T-cell (primary cell): ENCODE data around the gene CSNK1E. TPM values are rescaled to one million over a fixed set of nuclear protein-coding genes. Genes with fewer than 3 reads are reported as not detected.
"Not testable (repeated sequence)": the region's sequence is repeated elsewhere in the genome, so short reads cannot be mapped to it uniquely, and the experiment has no call there.

ENCODE experiments used
- ATAC-seq, 4 experiments: fragments of 200-7000 bp in 3 of 4; fragments of 150-1000 bp in 1 of 4; cut with Tn5 transposase; replicated peaks in 1 of 4; 1 replicate in 3 of 4; 2 replicates in 1 of 4; pipeline ENCODE4 v1.10.0; 2021; ENCODE audit warnings: moderate library complexity in 3 of 4, mild to moderate bottlenecking in 2 of 4, moderate number of reproducible peaks in 1 of 4
- CTCF ChIA-PET, 2 donors: fragments of 300-600 bp; sonication (Branson Sonifier 250); formaldehyde crosslinking; loops; one replicate each; lab custom pipeline; 2022; ENCODE audit warnings: antibody characterized with exemption in 2 of 2; lab: Charles Lee
- POLR2A ChIA-PET, 2 donors: fragments of 300-600 bp; sonication (Branson Sonifier 250); formaldehyde crosslinking; loops; one replicate each; lab custom pipeline; 2022; ENCODE audit warnings: antibody characterized with exemption in 2 of 2; lab: Charles Lee
- DNase-seq, 35 experiments: peaks; one replicate each; pipeline versions ENCODE4 v3.0.0 to v3.0.0-alpha.2; 2013 to 2023
- H3K27ac ChIP-seq: one replicate; pipeline ENCODE4 v1.5.1; 2013; ENCODE audit warnings: low read length
- H3K27me3 ChIP-seq, 2 experiments: replicated peaks in 1 of 2; 1 replicate in 1 of 2; 2 replicates in 1 of 2; pipeline versions ENCODE4 v1.6.1 to v1.7.0; 2013; ENCODE audit warnings: low read length in 1 of 2, mixed read lengths in 1 of 2; ENCODE audit not compliant: control insufficient read depth in 2 of 2, insufficient read depth in 2 of 2; ENCODE audit errors: extremely low read depth in 1 of 2
- H3K36me3 ChIP-seq, 2 donors: 1 replicate in 1 of 2; 2 replicates in 1 of 2; pipeline versions ENCODE4 v1.6.1 to v1.7.0; 2013; ENCODE audit warnings: low read length in 1 of 2; ENCODE audit not compliant: control insufficient read depth in 2 of 2, insufficient read depth in 1 of 2; ENCODE audit errors: extremely low read depth in 1 of 2
- H3K4me1 ChIP-seq, 2 experiments: 1 replicate in 1 of 2; 2 replicates in 1 of 2; pipeline versions ENCODE4 v1.6.1 to v1.7.0; 2013; ENCODE audit warnings: low read length in 2 of 2, mixed read lengths in 1 of 2; ENCODE audit not compliant: insufficient read depth in 2 of 2, control insufficient read depth in 1 of 2; ENCODE audit errors: extremely low read depth in 1 of 2
- H3K4me3 ChIP-seq, 2 donors: 1 replicate in 1 of 2; 2 replicates in 1 of 2; pipeline versions ENCODE4 v1.5.1 to v1.7.0; 2013; ENCODE audit warnings: mild to moderate bottlenecking in 2 of 2, low read length in 1 of 2, moderate library complexity in 1 of 2; ENCODE audit not compliant: control insufficient read depth in 1 of 2; ENCODE audit errors: extremely low read depth in 1 of 2
- H3K9me3 ChIP-seq: 2 replicates; pipeline ENCODE4 v1.7.0; 2013
- H3K27ac Mint-ChIP-seq, 2 donors: one replicate each; pipeline ENCODE4 v1.8.0; 2020 to 2021; ENCODE audit warnings: mild to moderate bottlenecking in 2 of 2, mixed read lengths in 2 of 2
- H3K27me3 Mint-ChIP-seq, 2 donors: one replicate each; pipeline ENCODE4 v1.8.0; 2021 to 2022; ENCODE audit warnings: mixed read lengths in 2 of 2
- H3K36me3 Mint-ChIP-seq: one replicate; pipeline ENCODE4 v1.8.0; 2021; ENCODE audit warnings: mixed read lengths
- H3K4me1 Mint-ChIP-seq, 3 donors: one replicate each; pipeline ENCODE4 v1.8.0; 2020 to 2022; ENCODE audit warnings: mixed read lengths in 3 of 3, mild to moderate bottlenecking in 1 of 3
- H3K4me3 Mint-ChIP-seq, 3 donors: one replicate each; pipeline ENCODE4 v1.8.0; 2020 to 2022; ENCODE audit warnings: mild to moderate bottlenecking in 3 of 3, mixed read lengths in 3 of 3, moderate library complexity in 3 of 3
- H3K9me3 Mint-ChIP-seq, 3 donors: one replicate each; pipeline ENCODE4 v1.8.0; 2020 to 2022; ENCODE audit warnings: mixed read lengths in 3 of 3
- WGBS: methylation state at CpG from one replicate; pipeline ENCODE4 v1.1.5; 2013; ENCODE audit warnings: missing lambda C conversion rate; ENCODE audit not compliant: insufficient coverage; 5-methylcytosine and 5-hydroxymethylcytosine counted together
- total RNA-seq, 35 experiments: library from RNA in 6 of 35; stranded (reverse) in 6 of 35; fragments of 120-200 nt in 1 of 35; gene quantifications; one replicate each; pipeline versions ENCODE4 v1.2.1 to v1.2.4 and lab custom pipeline; 2013 to 2026

CSNK1E gene
- total RNA-seq, 5 donors from 2014 or later (not counting 1 experiment from before 2014, with no cell fraction given) = 105 to 142 (median 115) TPM

GRCh38 chr22:38347944-38348750, 30.9 kb upstream of the CSNK1E start:
- Histone ChIP-seq H3K27ac (no peak overlapping the region), H3K36me3 (no peaks in the 10 kb centered on the region), H3K9me3 (no peaks in the 10 kb centered on the region), H3K4me1 (peaks cover 0 to 3% of the 10 kb centered on the region in 2 experiments), H3K27me3 (peaks cover 0 to 35% of the 10 kb centered on the region in 2 experiments), H3K4me3 (no peak overlapping the region)
- POLR2A ChIA-PET = no interaction called here
- 72% methylated on average over 12 of the region's 14 CpGs for WGBS
- Mint-ChIP-seq H3K9me3 (no peaks in the 10 kb centered on the region), H3K4me1 (no peaks in the 10 kb centered on the region), H3K27ac (no peak overlapping the region), H3K4me3 (no peak overlapping the region), H3K36me3 (no peaks in the 10 kb centered on the region), H3K27me3 (peaks cover 0 to 15% of the 10 kb centered on the region in 2 donors)
- peak in 1 of 35 experiments; percentile 22 for DNase-seq
- ATAC-seq = no peak
- CTCF ChIA-PET = interaction anchor here in 1 of 2 donors (0.5 to 0.6 kb wide), 2 partner anchors 16 to 231 kb away, joined by 4 to 5 read pairs; no protein-coding TSS in a partner anchor

- Histone ChIP-seq H3K4me3 (no peak overlapping the region), H3K36me3 (no peaks in the 10 kb centered on the region), H3K4me1 (no peaks in the 10 kb centered on the region), H3K9me3 (no peaks in the 10 kb centered on the region), H3K27me3 (peaks cover 0 to 35% of the 10 kb centered on the region in 2 experiments), H3K27ac (no peak overlapping the region)
- Mint-ChIP-seq H3K27me3 (peaks cover 0 to 15% of the 10 kb centered on the region in 2 donors), H3K4me3 (no peak overlapping the region), H3K9me3 (no peaks in the 10 kb centered on the region), H3K27ac (no peak overlapping the region), H3K4me1 (no peaks in the 10 kb centered on the region), H3K36me3 (no peaks in the 10 kb centered on the region)
- DNase-seq (peak in 1 of 35 experiments; percentile 17), ATAC-seq (no peak)
- ChIA-PET POLR2A (no interaction called here), CTCF (interaction anchor here in 1 of 2 donors (0.5 kb wide), 1 partner anchor 230 kb away, joined by 4 read pairs; no protein-coding TSS in a partner anchor)
- 56% methylated on average over 12 of the region's 15 CpGs for WGBS
Observed at GRCh38 chr22:38347181-38347943, 30.1 kb upstream of the CSNK1E start.

- H3K4me3 Mint-ChIP-seq = no peak overlapping the region
- H3K27me3 ChIP-seq = peaks cover 0 to 35% of the 10 kb centered on the region in 2 experiments
- H3K27ac Mint-ChIP-seq = no peak overlapping the region
- DNase-seq = peak in 1 of 35 experiments; percentile 13
- ChIA-PET POLR2A (no interaction called here), CTCF (no interaction called here)
- no peak for ATAC-seq
- WGBS = 84% methylated on average over 11 of the region's 14 CpGs
- no peaks in the 10 kb centered on the region for H3K4me1 Mint-ChIP-seq
- no peaks in the 10 kb centered on the region for H3K4me1 ChIP-seq
- H3K36me3 Mint-ChIP-seq = no peaks in the 10 kb centered on the region
- H3K27ac ChIP-seq = no peak overlapping the region
- H3K9me3 ChIP-seq = no peaks in the 10 kb centered on the region
- no peaks in the 10 kb centered on the region for H3K36me3 ChIP-seq
- no peaks in the 10 kb centered on the region for H3K9me3 Mint-ChIP-seq
- no peak overlapping the region for H3K4me3 ChIP-seq
- peaks cover 0 to 15% of the 10 kb centered on the region in 2 donors for H3K27me3 Mint-ChIP-seq
Observed at GRCh38 chr22:38346506-38346905, 29.3 kb upstream of the CSNK1E start.

- H3K27ac Mint-ChIP-seq = no peak overlapping the region
- no peak overlapping the region for H3K4me3 Mint-ChIP-seq
- Histone ChIP-seq H3K36me3 (no peaks in the 10 kb centered on the region), H3K27me3 (peaks cover 0 to 35% of the 10 kb centered on the region in 2 experiments), H3K9me3 (no peaks in the 10 kb centered on the region), H3K4me3 (no peak overlapping the region), H3K27ac (no peak overlapping the region), H3K4me1 (no peaks in the 10 kb centered on the region)
- no peaks in the 10 kb centered on the region for H3K9me3 Mint-ChIP-seq
- POLR2A ChIA-PET = no interaction called here
- no peaks in the 10 kb centered on the region for H3K36me3 Mint-ChIP-seq
- H3K4me1 Mint-ChIP-seq = no peaks in the 10 kb centered on the region
- DNase-seq (peak in 1 of 35 experiments; percentile 18), ATAC-seq (no peak)
- WGBS = 83% methylated on average over 2 of the region's 6 CpGs
- CTCF ChIA-PET = no interaction called here
- H3K27me3 Mint-ChIP-seq = peaks cover 0 to 15% of the 10 kb centered on the region in 2 donors
Observed at GRCh38 chr22:38345782-38346181, 28.5 kb upstream of the CSNK1E start.

- H3K4me1 Mint-ChIP-seq, POLR2A ChIA-PET, DNase-seq, H3K9me3 ChIP-seq, H3K27ac ChIP-seq, H3K36me3 ChIP-seq, H3K9me3 Mint-ChIP-seq, H3K36me3 Mint-ChIP-seq, H3K4me3 Mint-ChIP-seq, H3K27ac Mint-ChIP-seq, CTCF ChIA-PET, H3K4me1 ChIP-seq, H3K4me3 ChIP-seq, ATAC-seq: not testable (repeated sequence)
- H3K27me3 Mint-ChIP-seq = peaks cover 6 to 15% of the 10 kb centered on the region in 2 donors
- peaks cover 2 to 28% of the 10 kb centered on the region in 2 experiments for H3K27me3 ChIP-seq
- 93% methylated on average over 3 of the region's 6 CpGs for WGBS
Observed at GRCh38 chr22:38339893-38340292, 22.7 kb upstream of the CSNK1E start.

DNA sequence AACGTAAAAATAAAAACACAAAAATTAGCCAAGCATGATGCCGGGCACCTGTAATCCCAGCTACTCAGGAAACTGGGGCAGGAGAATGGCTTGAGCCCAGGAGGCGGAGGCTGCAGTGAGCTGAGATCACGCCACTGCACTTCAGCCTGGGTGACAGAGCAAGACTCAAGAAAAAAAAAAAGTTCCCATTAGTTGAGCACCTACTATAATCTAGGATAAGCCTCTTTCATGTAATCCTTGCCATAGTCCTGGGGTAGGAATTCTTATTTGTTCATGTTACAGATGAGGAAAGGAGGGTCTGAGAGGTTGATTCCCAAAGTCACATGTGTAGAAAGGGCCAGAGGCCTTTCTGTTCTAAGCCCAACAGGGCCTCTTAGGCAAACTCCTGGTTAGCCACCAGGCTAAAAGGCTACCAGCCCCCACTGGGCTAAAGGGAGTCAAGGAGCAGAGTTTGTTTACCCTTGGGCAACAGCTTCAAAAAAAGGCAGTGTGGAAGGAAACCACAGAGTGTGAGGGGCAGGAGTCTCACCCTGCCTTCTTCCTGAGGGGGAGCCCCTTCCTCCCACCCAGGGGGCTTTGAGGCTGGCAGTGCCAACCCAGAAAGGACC, 21.6 kb upstream of the CSNK1E start:
- no peak for ATAC-seq
- 100% methylated on average over 2 of the region's 4 CpGs for WGBS
- Histone ChIP-seq H3K4me1 (peaks cover 2 to 10% of the 10 kb centered on the region in 2 experiments), H3K36me3 (no peaks in the 10 kb centered on the region), H3K4me3 (no peak overlapping the region), H3K27ac (no peak overlapping the region), H3K9me3 (no peaks in the 10 kb centered on the region), H3K27me3 (peaks cover 2 to 38% of the 10 kb centered on the region in 2 experiments)
- H3K4me1 Mint-ChIP-seq = peaks cover 0 to 5% (median 3%) of the 10 kb centered on the region in 3 donors
- ChIA-PET POLR2A (interaction anchor here in 1 of 2 donors (0.8 kb wide), 1 partner anchor 26 kb away, joined by 3 read pairs; no protein-coding TSS in a partner anchor), CTCF (no interaction called here)
- no peak overlapping the region for H3K4me3 Mint-ChIP-seq
- H3K9me3 Mint-ChIP-seq = no peaks in the 10 kb centered on the region
- no peak for DNase-seq
- no peaks in the 10 kb centered on the region for H3K36me3 Mint-ChIP-seq
- no peak overlapping the region for H3K27ac Mint-ChIP-seq
- peaks cover 6 to 15% of the 10 kb centered on the region in 2 donors for H3K27me3 Mint-ChIP-seq
